AG04449 (cell line): ENCODE data around the gene MAFG.

Source experiments
- CTCF ChIA-PET: fragments of 350-600 bp; formaldehyde crosslinking; extraction: SDS; loops from one replicate; lab custom pipeline; 2021; ENCODE audit warnings: antibody characterized with exemption; lab: Yijun Ruan, JAX
- POLR2A ChIA-PET: fragments of 400-600, 350-600 bp; formaldehyde crosslinking; extraction: SDS; loops from one replicate; lab custom pipeline; 2020; ENCODE audit warnings: antibody characterized with exemption, inconsistent platforms; lab: Yijun Ruan, JAX
- DNase-seq: peaks from one replicate; pipeline ENCODE4 v3.0.0-alpha.2; 2010; ENCODE audit warnings: low read depth, low spot score
- H3K4me3 ChIP-seq: 2 replicates; pipeline ENCODE4 v1.5.1; 2011; ENCODE audit warnings: low read depth, mild to moderate bottlenecking, control low read depth, low read length
- CTCF ChIP-seq: IDR thresholded peaks from one replicate; pipeline ENCODE4 v1.5.1; 2011; ENCODE audit warnings: mild to moderate bottlenecking, moderate library complexity, low read length, control low read depth, inconsistent platforms; ENCODE audit not compliant: insufficient read depth; ENCODE audit errors: missing control alignments

The MAFG gene

GRCh38 chr17:81947189-81947588 lies 19.7 kb upstream of the MAFG start, which contains the start of gene MYADML2:
TSS of gene MYADML2 (minus strand) at chr17:81947233. CDS start at chr17:81941741, 5,492 bp downstream.
- ChIA-PET POLR2A (no interaction called here), CTCF (interaction anchor here (2.2 kb wide), 1 partner anchor 13 kb away, joined by 13 read pairs; the partner anchor contains the start of gene NOTUM)
- TF ChIP-seq CTCF = no peak
- no peak for DNase-seq
- H3K4me3 ChIP-seq = no peak within 1 kb of the TSS

GRCh38 chr17:81944858-81945257 lies 17.3 kb upstream of the MAFG start:
- TF ChIP-seq CTCF = no peak
- POLR2A ChIA-PET = no interaction called here
- no peak for DNase-seq
- CTCF ChIA-PET = interaction anchor here (0.8 to 2.6 kb wide), 6 partner anchors 10 to 76 kb away, joined by 3 to 10 read pairs (median 3); partner anchors contain the start of gene NOTUM
- H3K4me3 ChIP-seq = no peak overlapping the region

- POLR2A ChIA-PET = no interaction called here
Measured at GRCh38 chr17:81942167-81942553, 14.6 kb upstream of the MAFG start.

GRCh38 chr17:81941484-81942166 lies 14.1 kb upstream of the MAFG start:
- no peak overlapping the region for H3K4me3 ChIP-seq
- ChIA-PET POLR2A (no interaction called here), CTCF (interaction anchor here (1.9 kb wide), 1 partner anchor 18 kb away, joined by 11 read pairs; no protein-coding TSS in a partner anchor)
- no peak for DNase-seq
- no peak for TF ChIP-seq CTCF

More at GRCh38 chr17:81942167-81942553, 14.6 kb upstream of the MAFG start:
- no peak overlapping the region for H3K4me3 ChIP-seq
- CTCF ChIA-PET = no interaction called here
- no peak for TF ChIP-seq CTCF
- no peak for DNase-seq

- ChIA-PET CTCF (interaction anchor here (1.9 kb wide), 1 partner anchor 19 kb away, joined by 11 read pairs; no protein-coding TSS in a partner anchor), POLR2A (no interaction called here)
- DNase-seq = no peak
- no peak overlapping the region for H3K4me3 ChIP-seq
- no peak for TF ChIP-seq CTCF
Measured at GRCh38 chr17:81940538-81941483, 13.3 kb upstream of the MAFG start.
